H1 (cell line): ENCODE results near the gene CORO2B. TPM values are rescaled to one million over a fixed set of nuclear protein-coding genes. Genes with fewer than 3 reads are reported as not detected.

Source experiments
- BCL11A ChIP-seq, 2 experiments: IDR thresholded peaks; one replicate each; pipeline ENCODE4 v1.6.1; 2011; ENCODE audit warnings: low read depth in 2 of 2, low read length in 2 of 2, mild to moderate bottlenecking in 2 of 2
- POU5F1 ChIP-seq: IDR thresholded peaks from 2 replicates; pipeline ENCODE4 v1.6.1; 2011; ENCODE audit warnings: low read depth, mild to moderate bottlenecking, low read length, moderate library complexity
- RFX5 ChIP-seq: IDR thresholded peaks from 2 replicates; pipeline ENCODE4 v1.6.1; 2011; ENCODE audit warnings: low read depth, low read length, improper control_type of control experiment, borderline replicate concordance
- RNF2 ChIP-seq: fragments of 200-900, 300-1000 bp; sonication (generic); IDR thresholded peaks from 2 replicates; pipeline ENCODE4 v1.7.1; 2016; ENCODE audit warnings: borderline replicate concordance, low read depth, mild to moderate bottlenecking, antibody characterized with exemption, low read length; ENCODE audit not compliant: poor library complexity, severe bottlenecking; ENCODE audit errors: missing control alignments
- SAP30 ChIP-seq: fragments of 300-600 bp; sonication (generic); IDR thresholded peaks from 2 replicates; pipeline ENCODE4 v1.7.1; 2012; ENCODE audit warnings: low read length, moderate library complexity, mild to moderate bottlenecking, inconsistent platforms; ENCODE audit not compliant: insufficient read depth, insufficient replicate concordance
- TBP ChIP-seq: IDR thresholded peaks from 2 replicates; pipeline ENCODE4 v1.6.1; 2011; ENCODE audit warnings: low read depth, low read length, improper control_type of control experiment
- YY1 ChIP-seq: IDR thresholded peaks from 2 replicates; pipeline ENCODE4 v1.6.1; 2011; ENCODE audit warnings: low read depth, mild to moderate bottlenecking, low read length
- polyA plus RNA-seq, 7 experiments: library from polyadenylated mRNA; depleted of rRNA in 3 of 7; stranded (reverse) in 5 of 7; unstranded in 2 of 7; fragments of >200 nt in 5 of 7; fragments of 200-250 nt in 2 of 7; gene quantifications; 1 replicate in 5 of 7; 2 replicates in 1 of 7; 4 replicates in 1 of 7; pipeline versions ENCODE4 v1.2.1 to v1.2.3, GENCODE V29; 2011 to 2013; ENCODE audit warnings: missing spikeins in 2 of 7, mixed read lengths in 2 of 7
- total RNA-seq: library from RNA; stranded (reverse); fragmentation: NEBNext Ultra II Directional; extraction: Animal tissue kit (Norgen Biotek cat#: 25700); gene quantifications from 2 replicates; pipeline ENCODE4 v1.2.1, GENCODE V29; 2021

The CORO2B gene
- total and polyA plus RNA-seq, 2 of the 8 experiments (the other 6 are each of a cell fraction or from before 2014, with no cell fraction given), result 3.4 to 6.7 TPM

- TF ChIP-seq TBP, result no peak
- no peak for TF ChIP-seq YY1
- TF ChIP-seq RNF2, result no peak
- TF ChIP-seq POU5F1, result no peak
- no peak for TF ChIP-seq SAP30
- TF ChIP-seq RFX5, result no peak
- TF ChIP-seq BCL11A (IDR thresholded peaks at IDR 0.05; ENCODE audit: low read depth in 2 of 2, low read length in 2 of 2), result no peak
Observed at GRCh38 chr15:68625853-68626252, 47.1 kb downstream of the CORO2B start (continued).
